IgD-negative memory B cell (primary cell): Measurements from ENCODE around the gene SPEM1. TPM values are rescaled to one million over a fixed set of nuclear protein-coding genes. Genes with fewer than 3 reads are reported as not detected.
A peak's percentile ranks its signal among the peaks of the same experiment; 100 is the strongest.

Source experiments
- H3K27ac Mint-ChIP-seq, 3 donors: one replicate each; pipeline ENCODE4 v1.8.0; 2020 to 2022; ENCODE audit warnings: mild to moderate bottlenecking in 3 of 3, mixed read lengths in 3 of 3, moderate library complexity in 1 of 3
- H3K27me3 Mint-ChIP-seq: one replicate; pipeline ENCODE4 v1.8.0; 2021; ENCODE audit warnings: mixed read lengths
- H3K36me3 Mint-ChIP-seq: one replicate; pipeline ENCODE4 v1.8.0; 2020; ENCODE audit warnings: mild to moderate bottlenecking, mixed read lengths
- H3K4me1 Mint-ChIP-seq, 3 donors: one replicate each; pipeline ENCODE4 v1.8.0; 2020 to 2022; ENCODE audit warnings: mixed read lengths in 3 of 3, mild to moderate bottlenecking in 1 of 3
- H3K4me3 Mint-ChIP-seq, 4 donors: one replicate each; pipeline ENCODE4 v1.8.0; 2020 to 2022; ENCODE audit warnings: mild to moderate bottlenecking in 4 of 4, mixed read lengths in 4 of 4, moderate library complexity in 3 of 4
- H3K9me3 Mint-ChIP-seq, 3 donors: one replicate each; pipeline ENCODE4 v1.8.0; 2020 to 2021; ENCODE audit warnings: mixed read lengths in 3 of 3, mild to moderate bottlenecking in 1 of 3
- polyA plus RNA-seq: library from polyadenylated mRNA; unstranded; fragments of 300-500 nt; fragmentation: Illumina TruSeq; gene quantifications from one replicate; pipeline ENCODE4 v1.2.3, GENCODE V29; 2021

SPEM1 gene, protein sequence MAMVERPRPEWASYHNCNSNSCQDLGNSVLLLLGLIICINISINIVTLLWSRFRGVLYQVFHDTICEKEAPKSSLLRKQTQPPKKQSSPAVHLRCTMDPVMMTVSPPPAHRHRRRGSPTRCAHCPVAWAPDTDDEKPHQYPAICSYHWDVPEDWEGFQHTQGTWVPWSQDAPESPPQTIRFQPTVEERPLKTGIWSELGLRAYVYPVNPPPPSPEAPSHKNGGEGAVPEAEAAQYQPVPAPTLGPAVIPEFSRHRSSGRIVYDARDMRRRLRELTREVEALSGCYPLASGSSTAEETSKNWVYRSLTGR
- not detected for polyA plus RNA-seq

DNA sequence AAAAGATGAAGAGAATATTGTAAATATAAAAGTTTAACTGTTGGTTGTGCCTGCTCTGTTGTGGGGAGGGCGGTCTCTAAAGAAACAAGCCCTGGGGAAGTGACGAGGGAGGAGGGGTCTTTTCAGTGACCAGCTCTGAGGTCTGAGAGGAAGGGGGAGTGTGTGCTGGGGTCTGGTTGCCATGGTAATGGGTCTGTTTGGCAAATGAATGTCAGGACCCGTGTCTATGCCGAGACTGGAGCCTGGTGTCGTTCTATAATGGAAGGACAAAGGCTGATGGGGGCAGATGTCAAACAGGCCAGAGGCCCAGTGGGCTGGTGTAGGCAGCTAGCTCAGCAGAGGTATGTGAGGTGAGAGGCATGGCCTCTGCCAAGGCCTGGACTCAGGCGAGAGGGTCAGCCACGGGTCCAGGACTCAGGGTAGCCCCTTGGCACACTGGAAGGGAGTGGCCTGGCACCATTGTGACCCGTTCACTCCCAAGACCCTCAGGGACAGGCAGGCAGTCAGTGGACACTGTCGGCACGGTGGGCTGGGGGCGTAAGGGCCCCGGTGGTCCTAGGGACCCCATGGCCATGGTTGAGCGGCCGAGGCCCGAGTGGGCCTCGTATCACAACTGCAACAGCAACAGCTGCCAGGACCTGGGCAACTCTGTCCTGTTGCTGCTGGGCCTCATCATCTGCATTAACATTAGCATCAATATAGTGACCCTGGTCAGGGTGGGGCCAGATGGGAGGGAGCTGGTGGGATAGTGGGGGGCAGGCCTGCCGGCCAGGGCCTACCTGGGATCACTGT, at the start of gene SPEM1:
TSS of gene SPEM1 (plus strand) at position 506 of the 792 bp plus-strand sequence. CDS start at position 567, 61 bp downstream.
- no peaks in the 10 kb centered on the region for H3K36me3 Mint-ChIP-seq
- peaks cover 7% of the 10 kb centered on the region for H3K27me3 Mint-ChIP-seq
- H3K9me3 Mint-ChIP-seq, result no peaks in the 10 kb centered on the region
- H3K4me1 Mint-ChIP-seq, result no peaks in the 10 kb centered on the region
- H3K4me3 Mint-ChIP-seq, result no peak within 1 kb of the TSS
- no peak within 1 kb of the TSS for H3K27ac Mint-ChIP-seq

DNA sequence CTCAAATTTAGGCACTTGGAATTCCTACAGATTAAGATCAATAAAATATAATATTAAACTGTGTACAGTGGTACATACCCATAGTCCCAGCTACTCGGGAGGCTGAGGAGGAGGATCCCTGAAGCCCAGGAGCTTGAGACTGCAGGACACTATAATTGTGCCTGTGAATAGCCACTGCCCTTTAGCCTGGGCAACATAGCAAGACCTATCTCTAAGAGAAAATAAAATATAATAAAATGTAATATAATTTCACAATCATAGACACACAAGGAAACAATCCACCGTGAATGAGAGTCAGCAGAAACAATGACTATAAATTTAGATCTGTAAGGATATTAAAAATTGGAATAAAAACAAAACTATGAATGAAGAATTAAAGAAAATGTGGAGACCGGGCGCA, 49.3 kb upstream of the SPEM1 start:
- H3K4me1 Mint-ChIP-seq, result peaks cover 0 to 1% (median 0%) of the 10 kb centered on the region in 3 donors
- H3K9me3 Mint-ChIP-seq, result peaks cover 0 to 1% (median 0%) of the 10 kb centered on the region in 3 donors
- no peak overlapping the region for H3K4me3 Mint-ChIP-seq
- H3K36me3 Mint-ChIP-seq, result no peaks in the 10 kb centered on the region
- no peak overlapping the region for H3K27ac Mint-ChIP-seq
- peaks cover 3% of the 10 kb centered on the region for H3K27me3 Mint-ChIP-seq

DNA sequence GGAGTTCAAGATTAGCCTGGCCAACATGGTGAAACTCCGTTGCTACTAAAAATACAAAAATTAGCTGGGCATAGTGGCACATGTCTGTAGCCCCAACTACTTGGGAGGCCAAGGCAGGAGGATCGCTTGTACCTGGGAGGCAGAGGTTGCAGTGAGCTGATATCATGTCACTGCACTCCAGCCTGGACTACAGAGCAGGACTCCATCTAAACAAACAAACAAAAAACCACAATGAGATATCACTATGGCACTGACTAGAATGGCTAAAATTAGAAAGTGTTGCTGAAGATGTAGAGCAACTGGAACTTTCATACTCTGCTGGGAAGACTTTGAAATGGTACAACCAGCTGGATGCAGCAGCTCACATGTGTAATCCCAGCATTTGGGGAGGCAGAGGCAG, 45.8 kb upstream of the SPEM1 start:
- peak overlapping the region in 1 of 3 donors; percentile 10 for H3K27ac Mint-ChIP-seq
- peaks cover 0 to 5% (median 4%) of the 10 kb centered on the region in 3 donors for H3K9me3 Mint-ChIP-seq
- H3K36me3 Mint-ChIP-seq, result no peaks in the 10 kb centered on the region
- H3K4me1 Mint-ChIP-seq, result no peaks in the 10 kb centered on the region
- H3K27me3 Mint-ChIP-seq, result peaks cover 6% of the 10 kb centered on the region
- H3K4me3 Mint-ChIP-seq, result no peak overlapping the region

DNA sequence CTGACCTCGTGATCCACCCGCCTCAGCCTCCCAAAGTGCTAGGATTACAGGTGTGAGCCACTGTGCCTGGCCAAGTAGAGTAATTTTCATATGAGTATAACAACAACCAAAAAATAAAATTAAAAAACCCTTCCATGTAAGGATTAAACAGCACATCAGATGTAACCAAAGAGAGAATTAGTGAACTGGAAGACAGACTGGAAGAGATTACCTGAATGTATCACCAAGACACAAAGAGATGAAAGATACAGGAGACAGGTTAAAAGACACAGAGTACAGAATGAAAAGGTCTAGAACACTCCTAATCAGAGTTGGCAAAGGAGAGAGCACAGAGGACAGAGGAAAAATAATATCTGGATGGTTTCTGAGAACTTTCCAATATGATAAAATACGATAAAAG, 41.0 kb upstream of the SPEM1 start:
- H3K4me1 Mint-ChIP-seq, result peaks cover 0 to 2% (median 0%) of the 10 kb centered on the region in 3 donors
- peaks cover 0 to 5% (median 3%) of the 10 kb centered on the region in 3 donors for H3K9me3 Mint-ChIP-seq
- peaks cover 1% of the 10 kb centered on the region for H3K36me3 Mint-ChIP-seq
- peaks cover 33% of the 10 kb centered on the region for H3K27me3 Mint-ChIP-seq
- peak overlapping the region in 1 of 3 donors; percentile 66 for H3K27ac Mint-ChIP-seq
- peak overlapping the region in 1 of 4 donors; percentile 46 for H3K4me3 Mint-ChIP-seq

DNA sequence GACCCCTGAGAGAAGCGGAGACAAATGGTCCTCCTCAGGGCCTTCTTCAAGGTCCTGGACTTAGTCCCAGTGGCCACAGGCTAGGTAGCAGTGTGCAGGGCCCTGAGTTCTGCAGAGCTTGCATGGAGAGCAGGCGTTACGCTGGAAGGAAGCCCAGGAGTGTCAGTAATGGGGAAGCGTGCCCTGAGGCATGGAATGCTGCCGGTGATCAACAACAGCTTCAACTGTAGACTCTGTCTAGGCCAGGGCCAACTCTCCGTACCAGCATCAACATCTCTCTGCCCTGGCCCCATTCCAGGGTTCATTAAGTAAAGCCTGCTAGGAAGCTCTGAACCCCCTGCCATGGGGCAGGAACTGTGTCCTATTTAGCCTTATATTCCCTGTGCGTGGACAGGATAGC, 39.8 kb upstream of the SPEM1 start:
- Mint-ChIP-seq H3K4me1 (peaks cover 5 to 7% (median 5%) of the 10 kb centered on the region in 3 donors), H3K27ac (no peak overlapping the region), H3K4me3 (peak overlapping the region in 2 of 4 donors; percentile 46 to 74), H3K27me3 (peaks cover 33% of the 10 kb centered on the region), H3K36me3 (peaks cover 1% of the 10 kb centered on the region), H3K9me3 (peaks cover 0 to 5% (median 3%) of the 10 kb centered on the region in 3 donors)

DNA sequence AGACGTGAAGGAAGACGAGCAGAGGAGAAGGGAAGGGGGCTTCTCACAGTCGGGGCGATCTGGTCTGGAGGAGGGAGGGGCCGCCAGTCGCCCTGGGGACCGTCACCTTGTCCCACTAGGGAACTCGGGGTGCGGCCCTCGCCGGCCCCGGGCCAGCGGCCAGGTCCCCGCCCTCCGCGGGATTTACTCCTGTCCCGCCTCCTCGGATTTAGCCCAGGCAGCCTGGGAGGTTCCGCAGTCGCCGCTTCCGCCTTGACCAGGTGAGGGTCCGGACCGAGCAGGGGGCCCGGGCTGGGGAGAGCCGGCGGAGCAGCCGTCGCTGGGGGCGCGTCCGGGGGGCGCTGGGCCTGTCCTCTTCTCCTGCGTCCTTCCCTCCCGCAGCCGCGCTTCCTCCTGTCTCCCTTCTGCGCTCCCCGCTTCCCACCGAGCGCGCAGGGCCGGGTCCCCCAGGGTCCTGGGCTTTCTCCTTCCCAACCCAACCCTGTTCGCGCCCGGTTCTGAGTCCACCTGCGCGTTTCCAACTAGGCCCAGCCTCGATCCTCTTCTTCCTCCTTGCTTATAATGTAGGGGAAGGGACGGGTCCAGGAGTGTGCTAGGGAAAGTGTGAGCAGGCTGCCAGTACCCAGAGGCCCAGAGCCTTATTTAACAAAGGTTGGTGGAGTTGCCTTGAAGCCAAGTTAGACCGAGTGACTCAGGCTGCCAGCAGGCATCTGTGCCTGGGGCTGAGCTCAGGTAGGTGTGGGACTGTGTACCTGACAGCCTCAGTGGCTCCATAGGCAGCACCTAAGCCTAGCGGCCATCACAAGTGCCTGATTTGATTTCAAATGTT, 39.1 kb upstream of the SPEM1 start, which contains the start of gene TNK1:
TSS of gene TNK1 (plus strand) at position 235 of the 829 bp plus-strand sequence. CDS start 1,838 bp downstream, outside the sequence.
- peak within 1 kb of the TSS in 1 of 3 donors; percentile 23 for H3K27ac Mint-ChIP-seq
- peak within 1 kb of the TSS in 2 of 4 donors; percentile 46 to 74 for H3K4me3 Mint-ChIP-seq
- peaks cover 0 to 5% (median 3%) of the 10 kb centered on the region in 3 donors for H3K9me3 Mint-ChIP-seq
- peaks cover 33% of the 10 kb centered on the region for H3K27me3 Mint-ChIP-seq
- peaks cover 5 to 9% (median 8%) of the 10 kb centered on the region in 3 donors for H3K4me1 Mint-ChIP-seq
- peaks cover 1% of the 10 kb centered on the region for H3K36me3 Mint-ChIP-seq

DNA sequence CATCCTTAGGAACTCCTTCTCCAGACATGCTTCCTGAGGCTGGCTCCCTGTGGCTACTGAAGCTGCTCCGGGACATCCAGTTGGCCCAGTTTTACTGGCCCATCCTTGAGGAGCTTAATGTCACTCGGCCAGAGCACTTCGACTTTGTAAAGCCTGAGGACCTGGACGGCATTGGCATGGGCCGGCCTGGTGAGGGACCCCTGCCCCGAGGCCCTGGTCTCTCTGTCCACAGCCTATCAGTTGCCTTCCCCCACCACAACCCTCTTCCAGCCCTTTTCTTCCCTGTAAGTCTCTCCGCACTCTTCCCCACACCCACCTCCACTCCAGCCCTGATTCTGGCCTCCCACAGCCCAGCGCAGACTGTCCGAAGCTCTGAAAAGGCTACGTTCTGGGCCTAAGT, 37.2 kb upstream of the SPEM1 start:
- H3K36me3 Mint-ChIP-seq, result peaks cover 1% of the 10 kb centered on the region
- peaks cover 0 to 5% (median 3%) of the 10 kb centered on the region in 3 donors for H3K9me3 Mint-ChIP-seq
- H3K27ac Mint-ChIP-seq, result peak overlapping the region in 2 of 3 donors; percentile 8 to 16
- H3K27me3 Mint-ChIP-seq, result peaks cover 32% of the 10 kb centered on the region
- H3K4me1 Mint-ChIP-seq, result peaks cover 5 to 9% (median 8%) of the 10 kb centered on the region in 3 donors
- H3K4me3 Mint-ChIP-seq, result peak overlapping the region in 3 of 4 donors; percentile 36 to 94 (median 86)

DNA sequence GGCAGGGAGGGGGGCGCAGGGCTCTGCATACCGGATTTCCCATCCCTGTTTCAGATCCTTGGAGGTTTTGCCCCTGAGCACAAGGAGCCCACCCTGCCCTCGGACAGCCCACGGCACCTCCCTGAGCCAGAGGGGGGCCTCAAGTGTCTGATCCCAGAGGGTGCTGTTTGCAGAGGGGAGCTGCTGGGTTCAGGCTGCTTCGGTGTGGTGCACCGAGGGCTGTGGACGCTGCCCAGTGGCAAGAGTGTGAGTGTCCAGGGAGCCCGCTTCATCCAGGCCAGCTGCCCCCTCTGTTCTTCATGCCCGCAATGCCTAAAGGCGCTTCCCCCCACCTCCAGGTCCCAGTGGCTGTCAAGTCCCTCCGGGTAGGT, 36.8 kb upstream of the SPEM1 start:
- peak overlapping the region in 3 of 4 donors; percentile 86 to 94 (median 90) for H3K4me3 Mint-ChIP-seq
- H3K27ac Mint-ChIP-seq, result peak overlapping the region in 1 of 3 donors; percentile 16

DNA sequence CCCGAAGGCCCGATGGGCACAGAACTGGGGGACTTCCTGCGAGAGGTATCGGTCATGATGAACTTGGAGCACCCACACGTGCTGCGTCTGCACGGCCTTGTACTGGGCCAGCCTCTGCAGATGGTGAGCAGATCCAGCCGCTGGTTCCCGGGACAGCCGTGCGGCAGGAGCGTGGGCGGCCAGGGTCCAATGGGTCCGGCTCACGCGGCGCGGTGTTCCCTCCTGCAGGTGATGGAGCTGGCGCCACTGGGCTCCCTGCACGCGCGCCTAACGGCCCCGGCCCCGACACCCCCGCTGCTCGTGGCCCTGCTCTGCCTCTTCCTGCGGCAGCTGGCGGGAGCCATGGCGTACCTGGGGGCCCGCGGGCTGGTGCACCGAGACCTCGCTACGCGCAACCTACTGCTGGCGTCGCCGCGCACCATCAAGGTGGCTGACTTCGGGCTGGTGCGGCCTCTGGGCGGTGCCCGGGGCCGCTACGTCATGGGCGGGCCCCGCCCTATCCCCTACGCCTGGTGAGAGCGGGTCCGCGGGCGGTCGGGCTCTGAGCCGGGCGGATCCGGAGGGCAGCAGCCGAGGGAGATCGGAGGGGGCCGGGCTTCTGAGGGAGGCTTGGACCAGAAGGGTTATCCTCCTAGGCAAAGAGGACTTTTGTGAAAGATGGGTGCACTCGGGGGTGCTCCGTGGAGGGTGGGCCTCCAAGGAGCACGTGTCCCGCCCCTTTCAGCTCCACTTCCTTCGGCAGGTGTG, 36.2 kb upstream of the SPEM1 start:
- peak overlapping the region; percentile 78 to 94 (median 91) for H3K27ac Mint-ChIP-seq
- H3K4me3 Mint-ChIP-seq, result peak overlapping the region; percentile 86 to 94 (median 90)
- peaks cover 1% of the 10 kb centered on the region for H3K36me3 Mint-ChIP-seq
- peaks cover 0 to 5% (median 3%) of the 10 kb centered on the region in 3 donors for H3K9me3 Mint-ChIP-seq
- H3K27me3 Mint-ChIP-seq, result peaks cover 32% of the 10 kb centered on the region
- H3K4me1 Mint-ChIP-seq, result peaks cover 5 to 9% (median 8%) of the 10 kb centered on the region in 3 donors

More for the DNA sequence above, 36.8 kb upstream of the SPEM1 start:
- Mint-ChIP-seq H3K27me3 (peaks cover 32% of the 10 kb centered on the region), H3K4me1 (peaks cover 5 to 9% (median 8%) of the 10 kb centered on the region in 3 donors), H3K9me3 (peaks cover 0 to 5% (median 3%) of the 10 kb centered on the region in 3 donors), H3K36me3 (peaks cover 1% of the 10 kb centered on the region)

DNA sequence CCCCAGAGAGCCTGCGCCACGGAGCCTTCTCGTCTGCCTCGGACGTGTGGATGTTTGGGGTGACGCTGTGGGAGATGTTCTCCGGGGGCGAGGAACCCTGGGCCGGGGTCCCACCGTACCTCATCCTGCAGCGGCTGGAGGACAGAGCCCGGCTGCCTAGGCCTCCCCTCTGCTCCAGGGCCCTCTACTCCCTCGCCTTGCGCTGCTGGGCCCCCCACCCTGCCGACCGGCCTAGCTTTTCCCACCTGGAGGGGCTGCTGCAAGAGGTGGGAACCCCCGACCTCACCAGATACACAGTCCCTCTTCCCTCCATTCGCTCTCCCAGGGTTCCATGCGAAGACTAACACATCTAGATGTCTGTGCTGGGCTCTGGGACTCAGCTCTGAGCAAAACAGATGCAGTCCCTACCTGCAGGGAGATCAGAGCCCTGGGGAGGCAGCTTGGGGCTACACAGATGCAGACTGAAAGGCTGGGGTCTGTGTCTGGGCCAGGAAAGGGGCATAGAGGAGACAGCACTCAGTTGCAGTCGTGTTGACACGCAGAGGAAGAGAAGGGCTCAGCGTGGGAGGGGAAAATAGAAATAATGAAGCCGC, 35.5 kb upstream of the SPEM1 start:
- H3K27me3 Mint-ChIP-seq, result peaks cover 26% of the 10 kb centered on the region
- peak overlapping the region; percentile 78 to 94 (median 91) for H3K27ac Mint-ChIP-seq
- no peaks in the 10 kb centered on the region for H3K36me3 Mint-ChIP-seq
- peak overlapping the region; percentile 86 to 94 (median 90) for H3K4me3 Mint-ChIP-seq
- H3K4me1 Mint-ChIP-seq, result peaks cover 5 to 9% (median 8%) of the 10 kb centered on the region in 3 donors
- H3K9me3 Mint-ChIP-seq, result no peaks in the 10 kb centered on the region

DNA sequence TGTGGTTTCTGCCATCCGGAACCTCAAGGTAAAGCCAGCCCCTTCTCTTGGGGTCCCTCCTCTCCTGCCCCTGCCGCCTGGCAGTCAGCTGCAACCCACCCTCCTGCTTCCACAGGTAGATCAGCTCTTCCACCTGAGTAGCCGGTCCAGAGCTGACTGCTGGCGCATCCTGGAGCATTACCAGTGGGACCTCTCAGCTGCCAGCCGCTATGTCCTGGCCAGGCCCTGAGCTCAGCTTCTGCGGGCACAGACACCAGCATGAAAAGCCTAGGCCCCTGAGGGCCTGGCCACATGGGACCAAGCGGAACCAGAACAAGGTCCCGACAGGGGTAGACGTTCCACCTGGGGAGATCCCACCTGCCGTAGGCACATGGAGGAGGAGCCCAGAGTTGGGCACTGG, 31.3 kb upstream of the SPEM1 start:
- Mint-ChIP-seq H3K9me3 (no peaks in the 10 kb centered on the region), H3K4me1 (peaks cover 8 to 11% (median 9%) of the 10 kb centered on the region in 3 donors), H3K36me3 (no peaks in the 10 kb centered on the region), H3K4me3 (peak overlapping the region in 1 of 4 donors; percentile 37), H3K27me3 (no peaks in the 10 kb centered on the region), H3K27ac (no peak overlapping the region)

DNA sequence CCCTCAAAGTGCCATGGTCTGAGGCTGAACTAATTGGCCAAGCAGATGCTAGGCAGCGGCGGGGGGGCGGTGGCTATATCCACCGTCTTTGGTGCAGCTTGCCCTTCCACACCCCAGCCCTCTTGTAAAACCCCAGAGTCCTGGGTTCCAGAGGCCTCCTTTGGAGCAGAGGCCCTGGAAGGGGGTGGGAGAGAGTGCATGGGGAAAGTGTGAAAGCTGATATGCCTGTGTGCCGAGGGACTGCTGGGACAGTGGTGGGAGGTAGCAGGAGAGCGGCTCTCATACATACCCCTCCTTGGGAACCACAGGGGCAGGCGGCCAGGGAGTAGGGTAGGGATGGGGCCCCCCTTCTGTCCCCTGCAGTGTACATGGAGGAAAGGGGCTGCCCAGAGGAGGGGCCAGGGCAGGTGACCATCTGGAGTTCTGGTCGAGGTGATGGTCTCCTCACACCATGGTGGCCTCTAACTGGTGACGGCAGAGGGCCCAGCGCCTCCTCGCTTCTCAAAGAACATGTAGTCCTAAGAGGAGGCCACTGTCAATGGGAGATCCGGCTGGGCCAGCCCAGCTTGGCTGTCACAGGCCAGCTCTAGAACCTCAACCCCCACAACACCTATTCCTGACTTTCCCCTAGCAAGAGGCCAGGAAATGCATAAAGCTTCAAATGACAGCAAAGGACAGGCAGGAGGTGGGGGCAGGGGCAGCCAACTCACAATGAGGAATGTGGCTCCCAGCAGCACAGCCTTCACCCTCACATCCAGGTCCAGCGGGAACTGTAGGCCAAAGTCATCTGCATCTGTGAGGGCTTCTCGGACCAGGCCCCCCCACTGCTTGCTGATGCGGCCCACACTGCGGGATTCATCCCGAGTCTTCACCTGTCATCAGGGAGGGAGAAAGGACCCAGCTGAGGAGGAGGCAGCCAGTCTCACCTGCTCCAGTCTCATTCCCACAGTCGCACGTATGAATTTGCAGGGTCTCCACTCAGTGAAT, 29.9 kb upstream of the SPEM1 start:
- H3K27me3 Mint-ChIP-seq, result no peaks in the 10 kb centered on the region
- H3K36me3 Mint-ChIP-seq, result no peaks in the 10 kb centered on the region
- peak overlapping the region in 1 of 3 donors; percentile 29 for H3K27ac Mint-ChIP-seq
- H3K4me3 Mint-ChIP-seq, result peak overlapping the region in 1 of 4 donors; percentile 72
- no peaks in the 10 kb centered on the region for H3K9me3 Mint-ChIP-seq
- peaks cover 9 to 10% (median 9%) of the 10 kb centered on the region in 3 donors for H3K4me1 Mint-ChIP-seq
